HCT116 (cell line): ENCODE results near the gene ACMSD.

ENCODE experiments used
- CTCF ChIP-seq, 3 experiments: fragments of 200-600 bp in 1 of 3; sonication (generic) in 1 of 3; IDR thresholded peaks in 2 of 3; conservative IDR thresholded peaks in 1 of 3; 2 replicates each; pipeline ENCODE4 v1.5.1; 2012 to 2017; ENCODE audit warnings: low read depth in 2 of 3, low read length in 2 of 3, antibody characterized with exemption in 1 of 3, borderline replicate concordance in 1 of 3, control low read depth in 1 of 3, mild to moderate bottlenecking in 1 of 3, mixed read lengths in 1 of 3, mixed run types in 1 of 3, moderate library complexity in 1 of 3; ENCODE audit not compliant: insufficient read depth in 1 of 3
- EGR1 ChIP-seq: IDR thresholded peaks from 2 replicates; pipeline ENCODE4 v1.6.1; 2012; ENCODE audit warnings: low read depth
- EZH2phosphoT487 ChIP-seq: fragments of 200-600 bp; IDR thresholded peaks from 2 replicates; pipeline ENCODE4 v1.6.1; 2018; ENCODE audit warnings: antibody characterized with exemption, borderline replicate concordance
- MAX ChIP-seq: IDR thresholded peaks from 2 replicates; pipeline ENCODE4 v1.6.1; 2012
- POLR2A ChIP-seq: IDR thresholded peaks from 2 replicates; pipeline ENCODE4 v1.7.0; 2011; ENCODE audit warnings: borderline replicate concordance; ENCODE audit not compliant: insufficient read depth, insufficient read length; ENCODE audit errors: extremely low read depth
- RAD21 ChIP-seq: IDR thresholded peaks from 2 replicates; pipeline ENCODE4 v1.6.1; 2012; ENCODE audit warnings: low read depth, mild to moderate bottlenecking
- REST ChIP-seq: IDR thresholded peaks from 2 replicates; pipeline ENCODE4 v1.6.1; 2012; ENCODE audit warnings: low read depth
- SRF ChIP-seq: IDR thresholded peaks from 2 replicates; pipeline ENCODE4 v1.6.1; 2012; ENCODE audit warnings: low read depth

- TF ChIP-seq EZH2phosphoT487: no peak
- no peak for TF ChIP-seq CTCF (IDR thresholded peaks at IDR 0.05 in 2 of 3, conservative IDR thresholded peaks at IDR 0.05 in 1 of 3; ENCODE audit: borderline replicate concordance in 1 of 3, insufficient read depth in 1 of 3, low read depth in 2 of 3, low read length in 2 of 3)
- TF ChIP-seq RAD21: no peak
- TF ChIP-seq MAX: no peak
- no peak for TF ChIP-seq POLR2A
- no peak for TF ChIP-seq REST
- no peak for TF ChIP-seq EGR1
- TF ChIP-seq SRF: no peak
These were observed 19.8 kb downstream of the ACMSD start for GRCh38 chr2:134858245-134858644.
